Urinary bladder (tissue), 4 donors: ENCODE data around the gene FOXN3. TPM values are rescaled to one million over a fixed set of nuclear protein-coding genes. Genes with fewer than 3 reads are reported as not detected.

Experiments
- DNase-seq: peaks from one replicate; pipeline ENCODE4 v3.0.0-alpha.2; 2015; ENCODE audit errors: extremely low spot score
- H3K27ac ChIP-seq: one replicate; pipeline ENCODE4 v1.5.1; 2013; ENCODE audit warnings: low read depth, mild to moderate bottlenecking, moderate library complexity
- H3K36me3 ChIP-seq: one replicate; pipeline ENCODE4 v1.6.1; 2013; ENCODE audit warnings: mild to moderate bottlenecking, moderate library complexity; ENCODE audit not compliant: insufficient read depth
- H3K4me1 ChIP-seq: one replicate; pipeline ENCODE4 v1.6.1; 2013; ENCODE audit warnings: mild to moderate bottlenecking, moderate library complexity; ENCODE audit not compliant: insufficient read depth
- H3K4me3 ChIP-seq: one replicate; pipeline ENCODE4 v1.5.1; 2013; ENCODE audit warnings: low read depth, low read length
- WGBS: extraction: QIAGEN DNeasy Blood & Tissue Kit; methylation state at CpG from one replicate; pipeline ENCODE4 v1.1.7; 2013; 5-methylcytosine and 5-hydroxymethylcytosine counted together
- polyA plus RNA-seq: library from polyadenylated mRNA; stranded (reverse); fragments of 200-250 nt; gene quantifications from one replicate; pipeline ENCODE4 v1.2.3, GENCODE V29; 2013
- total RNA-seq: library from RNA; depleted of rRNA; stranded (reverse); fragments of >200 nt; gene quantifications from one replicate; pipeline ENCODE4 v1.2.3, GENCODE V29; 2014
- donor health status: healthy with polysubstance abuse.
- donor health status: healthy.

The FOXN3 gene
- total and polyA plus RNA-seq, 2 donors: 38.5 to 64.7 TPM

DNA sequence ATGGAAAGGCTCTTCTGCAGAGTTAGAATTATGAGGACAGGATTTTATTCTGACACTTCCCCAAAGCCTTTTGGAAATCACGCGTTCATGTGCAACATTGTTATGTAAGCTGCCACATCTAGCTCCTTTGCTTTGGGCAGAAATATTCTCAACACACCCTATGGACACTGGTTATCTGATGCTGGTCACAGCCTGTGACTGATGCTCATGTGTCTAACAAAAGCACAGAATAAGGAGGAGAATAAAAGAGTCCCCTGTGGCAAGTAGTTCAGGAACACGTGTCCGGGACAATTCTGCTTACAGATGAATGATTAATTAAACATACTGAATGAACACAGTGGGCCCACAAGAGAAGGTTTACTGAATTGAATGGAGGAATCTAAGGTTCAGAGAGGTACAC is 22.1 kb downstream of the FOXN3 start:
- DNase-seq: no peak
- no peak overlapping the region for H3K27ac ChIP-seq
- no peak overlapping the region for H3K4me3 ChIP-seq
- WGBS: 66% methylated on average over 4 of the region's 4 CpGs
- no peaks in the 10 kb centered on the region for H3K4me1 ChIP-seq
- no peaks in the 10 kb centered on the region for H3K36me3 ChIP-seq

GRCh38 chr14:89393222-89393745 is 23.7 kb downstream of the FOXN3 start:
- 88% methylated on average over 6 of the region's 6 CpGs for WGBS
- Histone ChIP-seq H3K27ac (no peak overlapping the region), H3K4me1 (no peaks in the 10 kb centered on the region), H3K4me3 (no peak overlapping the region), H3K36me3 (no peaks in the 10 kb centered on the region)
- DNase-seq: no peak

GRCh38 chr14:89392181-89392580 is 24.9 kb downstream of the FOXN3 start:
- Histone ChIP-seq H3K27ac (no peak overlapping the region), H3K4me3 (no peak overlapping the region), H3K36me3 (no peaks in the 10 kb centered on the region), H3K4me1 (no peaks in the 10 kb centered on the region)
- 74% methylated on average over 5 of the region's 5 CpGs for WGBS
- no peak for DNase-seq

- no peak overlapping the region for H3K4me3 ChIP-seq
- H3K4me1 ChIP-seq: no peaks in the 10 kb centered on the region
- no peak overlapping the region for H3K27ac ChIP-seq
- H3K36me3 ChIP-seq: no peaks in the 10 kb centered on the region
- WGBS: 98% methylated on average over 8 of the region's 8 CpGs
- DNase-seq: no peak
Observed at GRCh38 chr14:89391556-89391955, 25.5 kb downstream of the FOXN3 start.

DNA sequence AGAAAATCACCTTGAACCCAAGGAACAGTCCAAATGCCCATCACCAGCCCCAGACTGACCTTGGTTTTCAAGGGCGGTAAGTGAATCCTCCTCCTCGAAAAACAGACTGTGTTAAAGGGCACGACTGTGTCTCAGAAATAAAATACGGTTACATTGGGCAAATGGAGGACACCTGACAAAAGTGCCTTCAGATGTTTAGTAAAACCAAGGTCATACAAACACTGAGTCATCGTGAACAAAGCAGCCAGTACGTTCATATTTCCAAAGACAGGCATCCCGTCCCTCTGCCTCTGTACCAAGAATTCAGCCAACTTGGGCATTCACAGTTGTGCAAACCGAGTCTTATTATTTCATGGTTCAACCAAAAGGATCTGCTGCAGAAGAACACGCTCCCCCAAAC is 25.9 kb downstream of the FOXN3 start:
- no peaks in the 10 kb centered on the region for H3K4me1 ChIP-seq
- WGBS: 89% methylated on average over 9 of the region's 9 CpGs
- no peak overlapping the region for H3K27ac ChIP-seq
- no peak overlapping the region for H3K4me3 ChIP-seq
- no peaks in the 10 kb centered on the region for H3K36me3 ChIP-seq
- DNase-seq: no peak

DNA sequence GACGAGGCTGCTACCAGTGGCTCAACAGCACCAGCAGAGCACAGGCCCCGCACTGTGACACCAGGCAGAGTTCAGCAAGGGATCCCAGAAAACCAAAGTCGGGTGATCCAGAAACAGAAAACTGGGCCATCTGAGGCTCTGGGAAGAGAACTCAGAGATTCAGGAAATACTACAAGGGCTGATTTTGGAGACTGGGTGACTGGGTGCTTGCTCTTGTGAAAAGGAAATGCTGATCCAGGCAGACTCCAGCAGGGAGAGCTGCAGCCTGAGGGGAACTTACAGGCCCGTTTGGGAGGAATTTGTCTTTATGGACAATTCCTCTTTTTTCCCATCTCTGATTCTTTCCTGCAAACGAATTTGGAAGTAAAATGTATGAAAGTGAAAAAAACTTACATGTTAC is 28.2 kb downstream of the FOXN3 start:
- 60% methylated on average over 5 of the region's 5 CpGs for WGBS
- DNase-seq: no peak
- Histone ChIP-seq H3K4me3 (no peak overlapping the region), H3K4me1 (no peaks in the 10 kb centered on the region), H3K36me3 (no peaks in the 10 kb centered on the region), H3K27ac (no peak overlapping the region)

- Histone ChIP-seq H3K27ac (no peak overlapping the region), H3K4me3 (no peak overlapping the region), H3K4me1 (no peaks in the 10 kb centered on the region), H3K36me3 (no peaks in the 10 kb centered on the region)
- DNase-seq: no peak
- 86% methylated on average over 15 of the region's 15 CpGs for WGBS
Observed at GRCh38 chr14:89387922-89388685, 28.9 kb downstream of the FOXN3 start.

DNA sequence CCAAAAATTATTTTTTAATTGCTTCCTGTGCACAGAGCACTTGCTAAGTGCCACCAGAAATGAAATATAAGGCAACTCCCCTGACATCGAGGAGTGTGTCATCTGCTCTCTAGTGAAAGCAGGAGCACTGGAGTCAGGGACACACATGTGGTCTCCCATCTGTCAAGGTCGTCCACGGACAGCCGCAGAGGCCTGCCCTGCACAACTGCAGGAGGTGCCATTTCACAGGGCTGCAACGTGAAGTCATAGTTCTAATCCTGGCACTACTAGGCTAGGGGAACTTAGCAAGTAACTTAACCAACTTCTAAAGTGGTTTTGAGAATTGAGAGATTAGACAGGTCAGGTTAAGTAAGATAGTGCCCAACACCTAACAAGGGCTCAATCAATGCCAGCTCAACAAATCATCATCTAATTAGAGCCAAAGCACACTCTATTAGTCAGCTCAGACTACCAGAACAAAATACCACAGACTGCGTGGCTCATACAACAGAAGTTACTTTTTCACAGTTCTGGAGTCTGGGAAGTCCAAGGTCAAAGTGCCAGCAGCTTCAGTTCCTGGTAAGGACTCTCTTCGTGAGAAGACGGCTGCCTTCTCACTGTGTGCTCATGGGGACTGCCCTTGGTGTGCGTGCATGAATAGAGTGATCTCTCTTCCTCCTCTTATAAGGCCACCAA is 30.7 kb downstream of the FOXN3 start:
- DNase-seq: no peak
- Histone ChIP-seq H3K27ac (no peak overlapping the region), H3K4me1 (no peaks in the 10 kb centered on the region), H3K4me3 (no peak overlapping the region), H3K36me3 (no peaks in the 10 kb centered on the region)
- WGBS: 72% methylated on average over 9 of the region's 9 CpGs

- H3K27ac ChIP-seq: no peak overlapping the region
- WGBS: 94% methylated on average over 3 of the region's 3 CpGs
- H3K36me3 ChIP-seq: no peaks in the 10 kb centered on the region
Observed at GRCh38 chr14:89384636-89385035, 32.4 kb downstream of the FOXN3 start.

GRCh38 chr14:89384023-89384422 is 33.0 kb downstream of the FOXN3 start:
- H3K4me3 ChIP-seq: no peak overlapping the region
- H3K36me3 ChIP-seq: no peaks in the 10 kb centered on the region
- H3K4me1 ChIP-seq: no peaks in the 10 kb centered on the region
- 96% methylated on average over 3 of the region's 3 CpGs for WGBS
- H3K27ac ChIP-seq: no peak overlapping the region
- DNase-seq: no peak

More at GRCh38 chr14:89384636-89385035, 32.4 kb downstream of the FOXN3 start:
- DNase-seq: no peak
- Histone ChIP-seq H3K4me3 (no peak overlapping the region), H3K4me1 (no peaks in the 10 kb centered on the region)

GRCh38 chr14:89382901-89383845 is 33.9 kb downstream of the FOXN3 start:
- no peak for DNase-seq
- Histone ChIP-seq H3K27ac (no peak overlapping the region), H3K36me3 (no peaks in the 10 kb centered on the region), H3K4me1 (no peaks in the 10 kb centered on the region), H3K4me3 (no peak overlapping the region)
- 80% methylated on average over 14 of the region's 14 CpGs for WGBS

- Histone ChIP-seq H3K4me1 (no peaks in the 10 kb centered on the region), H3K27ac (no peak overlapping the region), H3K4me3 (no peak overlapping the region), H3K36me3 (no peaks in the 10 kb centered on the region)
- no peak for DNase-seq
- WGBS: 89% methylated on average over 5 of the region's 5 CpGs
Observed at GRCh38 chr14:89382487-89382886, 34.5 kb downstream of the FOXN3 start.
